Effector memory CD4-positive, alpha-beta T cell (primary cell): ENCODE data around the gene IQCN.

Experiments used
- DNase-seq, 3 donors: peaks; one replicate each; pipeline ENCODE4 v3.0.0-alpha.2; 2020
- H3K27ac ChIP-seq: 2 replicates; pipeline ENCODE4 v1.7.0; 2013; ENCODE audit warnings: mild to moderate bottlenecking, low read length, moderate library complexity; ENCODE audit not compliant: insufficient read depth, poor library complexity, severe bottlenecking
- H3K27me3 ChIP-seq: replicated peaks from 2 replicates; pipeline ENCODE4 v1.7.0; 2013; ENCODE audit warnings: mild to moderate bottlenecking, low read length; ENCODE audit not compliant: insufficient read depth, control insufficient read depth, poor library complexity, severe bottlenecking
- H3K36me3 ChIP-seq: 2 replicates; pipeline ENCODE4 v1.7.0; 2013; ENCODE audit warnings: mild to moderate bottlenecking, low read length, moderate library complexity; ENCODE audit not compliant: control insufficient read depth, insufficient read depth
- H3K4me1 ChIP-seq: 2 replicates; pipeline ENCODE4 v1.7.0; 2013; ENCODE audit warnings: low read length, mild to moderate bottlenecking; ENCODE audit not compliant: control insufficient read depth, insufficient read depth, poor library complexity, severe bottlenecking
- H3K4me3 ChIP-seq: 2 replicates; pipeline ENCODE4 v1.7.0; 2013; ENCODE audit warnings: low read length, low read depth, mild to moderate bottlenecking; ENCODE audit not compliant: insufficient read depth, poor library complexity, severe bottlenecking
- H3K9me3 ChIP-seq: 2 replicates; pipeline ENCODE4 v1.7.0; 2013; ENCODE audit warnings: mild to moderate bottlenecking, low read length, moderate library complexity; ENCODE audit not compliant: control insufficient read depth

IQCN gene

DNA sequence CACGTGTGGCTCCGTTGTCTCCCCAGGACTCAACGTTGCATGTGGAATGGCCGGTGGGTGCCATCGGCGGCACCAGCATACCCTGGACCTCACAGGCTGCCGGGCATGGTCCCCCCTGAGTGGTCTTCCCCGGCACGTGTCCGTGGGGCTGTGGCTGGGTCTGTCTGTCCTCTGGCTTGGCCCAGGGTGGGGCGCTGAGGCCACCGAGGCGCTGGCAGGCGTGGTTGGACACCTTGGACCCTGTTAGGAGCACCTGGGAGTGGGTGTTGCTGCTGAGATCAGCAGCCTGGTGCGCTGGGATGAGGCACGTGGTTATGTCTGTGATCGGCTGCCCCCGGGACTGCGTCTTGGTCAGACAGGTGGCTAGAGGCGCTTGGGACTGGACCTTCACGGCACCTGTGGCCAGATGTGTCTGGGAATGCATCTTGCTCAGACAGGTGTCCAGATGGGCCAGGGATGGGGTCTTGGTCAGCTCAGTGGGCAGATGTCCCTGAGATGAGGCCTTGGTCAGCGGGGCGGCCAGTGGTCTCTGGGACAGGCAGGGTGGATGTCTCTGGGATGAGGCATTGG, 9.2 kb downstream of the IQCN start:
- no peak for DNase-seq
- H3K4me3 ChIP-seq = no peak overlapping the region
- peaks cover 27% of the 10 kb centered on the region for H3K36me3 ChIP-seq
- no peaks in the 10 kb centered on the region for H3K27me3 ChIP-seq
- no peaks in the 10 kb centered on the region for H3K9me3 ChIP-seq
- no peak overlapping the region for H3K27ac ChIP-seq
- no peaks in the 10 kb centered on the region for H3K4me1 ChIP-seq

DNA sequence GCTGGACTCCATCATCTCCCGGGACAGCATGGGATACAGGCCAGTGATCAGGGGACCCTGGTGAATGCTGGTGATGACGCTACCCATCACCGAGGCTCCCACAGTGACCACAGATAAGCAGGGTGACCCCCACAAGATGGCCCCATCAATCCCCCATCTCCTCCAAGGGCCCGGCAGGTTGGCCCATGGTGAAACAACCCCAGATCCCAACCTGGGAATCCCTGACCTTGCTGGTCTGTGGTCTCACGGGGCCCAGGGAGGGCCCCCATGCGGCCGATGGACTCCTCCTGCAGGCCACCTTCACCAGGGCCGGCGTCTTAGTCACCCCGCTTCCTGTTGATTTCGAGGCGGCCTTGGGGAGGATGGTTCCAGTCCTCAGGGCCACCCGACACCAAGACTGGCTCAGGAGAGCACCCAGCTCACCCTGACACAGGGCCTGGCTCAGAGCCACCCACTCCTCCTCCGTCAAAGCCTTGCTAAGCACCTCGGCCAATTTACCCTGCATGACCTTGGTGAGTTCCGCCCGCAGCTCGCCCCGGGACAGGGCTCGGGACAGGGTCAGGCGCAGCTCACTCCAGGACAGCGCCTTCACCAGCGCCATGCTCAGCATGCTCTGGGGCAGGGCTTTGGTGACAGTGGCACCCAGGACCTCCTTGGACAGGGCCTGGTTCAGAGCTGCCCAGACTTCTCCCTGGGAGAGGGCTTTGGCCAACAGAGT, 10.0 kb downstream of the IQCN start:
- Histone ChIP-seq H3K27ac (no peak overlapping the region), H3K9me3 (no peaks in the 10 kb centered on the region), H3K4me1 (no peaks in the 10 kb centered on the region), H3K27me3 (no peaks in the 10 kb centered on the region), H3K36me3 (peaks cover 27% of the 10 kb centered on the region), H3K4me3 (no peak overlapping the region)
- no peak for DNase-seq

DNA sequence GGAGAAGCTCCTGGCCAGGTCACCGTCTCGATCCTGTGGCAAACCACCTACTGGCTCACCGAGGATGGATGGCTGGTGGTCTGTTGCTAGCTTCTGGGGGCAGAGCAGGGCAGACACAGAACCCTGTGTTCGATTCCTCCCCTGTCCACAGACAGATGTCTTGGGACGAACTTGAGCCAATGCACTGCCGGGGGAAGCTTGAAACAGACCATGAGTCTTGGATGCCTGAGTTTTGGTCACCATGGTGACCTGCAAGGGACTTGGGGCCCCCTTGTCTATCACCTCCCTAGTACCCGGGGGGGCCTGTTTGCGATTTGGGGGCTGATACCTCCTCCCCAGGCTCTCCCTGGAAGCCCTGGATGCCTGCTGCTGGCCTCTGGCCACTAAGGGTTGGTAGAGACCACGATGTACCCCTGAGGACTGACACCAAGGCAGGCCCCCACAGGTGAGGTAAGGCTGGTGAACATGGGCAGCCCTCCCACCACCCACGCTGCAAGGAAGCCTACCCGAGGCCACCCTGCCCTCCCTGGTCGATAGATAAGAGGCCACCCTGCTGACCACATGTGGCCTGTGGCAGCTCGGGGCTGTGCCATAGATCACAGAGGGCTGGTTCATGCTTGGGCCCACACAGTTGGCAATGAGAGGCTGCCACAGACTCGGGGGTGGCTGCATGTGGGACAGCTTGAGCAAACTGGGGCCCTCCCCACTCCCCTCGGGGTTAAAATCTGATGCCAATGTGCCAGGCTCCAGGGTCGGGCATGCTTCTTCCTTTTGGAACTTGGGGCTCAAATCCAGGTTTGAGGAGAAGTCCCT, 10.7 kb downstream of the IQCN start:
- Histone ChIP-seq H3K9me3 (no peaks in the 10 kb centered on the region), H3K27me3 (no peaks in the 10 kb centered on the region), H3K27ac (no peak overlapping the region), H3K36me3 (peaks cover 27% of the 10 kb centered on the region), H3K4me1 (no peaks in the 10 kb centered on the region), H3K4me3 (no peak overlapping the region)
- no peak for DNase-seq

DNA sequence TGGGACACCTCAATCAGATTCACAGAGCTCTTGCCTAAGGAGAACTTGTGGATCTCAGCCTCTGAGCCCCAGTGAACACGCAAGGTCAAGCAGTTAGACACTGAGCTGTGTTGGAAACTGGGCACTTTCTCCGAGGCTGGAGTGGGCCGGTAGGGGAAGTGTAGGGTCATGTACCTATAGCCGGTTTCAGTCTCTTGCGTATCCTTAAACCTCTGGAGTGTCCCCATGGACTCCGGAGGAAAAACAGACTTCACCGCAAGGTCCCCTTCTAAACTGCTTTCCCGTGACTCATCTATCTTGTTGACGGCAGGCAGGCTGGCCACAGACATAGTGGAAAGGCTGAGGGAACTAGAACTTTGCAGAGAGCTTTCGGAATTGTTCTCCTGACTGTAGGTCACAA, 11.3 kb downstream of the IQCN start:
- Histone ChIP-seq H3K9me3 (no peaks in the 10 kb centered on the region), H3K36me3 (peaks cover 27% of the 10 kb centered on the region), H3K27me3 (no peaks in the 10 kb centered on the region), H3K27ac (no peak overlapping the region), H3K4me3 (no peak overlapping the region), H3K4me1 (no peaks in the 10 kb centered on the region)
- no peak for DNase-seq

DNA sequence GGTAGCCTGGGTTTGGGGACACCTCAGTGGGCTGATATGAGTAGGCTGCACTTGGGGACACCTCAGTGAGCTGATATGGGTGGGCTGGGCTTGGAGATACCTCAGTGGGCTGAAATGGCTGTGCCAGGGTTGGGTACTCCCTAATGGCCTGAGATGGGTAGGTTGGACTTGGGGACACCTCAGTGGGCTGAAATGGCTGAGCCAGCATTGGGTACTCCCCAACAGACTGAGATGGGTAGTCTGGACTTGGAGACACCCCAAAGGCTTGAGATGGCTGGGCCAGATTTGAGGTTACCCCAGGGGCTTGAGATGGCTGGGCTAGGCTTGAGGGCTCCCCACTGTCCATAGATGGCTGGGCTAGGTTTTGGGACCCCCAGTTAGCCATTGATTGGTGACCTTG, 12.1 kb downstream of the IQCN start:
- Histone ChIP-seq H3K27ac (no peak overlapping the region), H3K4me1 (no peaks in the 10 kb centered on the region), H3K36me3 (peaks cover 25% of the 10 kb centered on the region), H3K4me3 (no peak overlapping the region), H3K9me3 (no peaks in the 10 kb centered on the region), H3K27me3 (no peaks in the 10 kb centered on the region)
- no peak for DNase-seq

DNA sequence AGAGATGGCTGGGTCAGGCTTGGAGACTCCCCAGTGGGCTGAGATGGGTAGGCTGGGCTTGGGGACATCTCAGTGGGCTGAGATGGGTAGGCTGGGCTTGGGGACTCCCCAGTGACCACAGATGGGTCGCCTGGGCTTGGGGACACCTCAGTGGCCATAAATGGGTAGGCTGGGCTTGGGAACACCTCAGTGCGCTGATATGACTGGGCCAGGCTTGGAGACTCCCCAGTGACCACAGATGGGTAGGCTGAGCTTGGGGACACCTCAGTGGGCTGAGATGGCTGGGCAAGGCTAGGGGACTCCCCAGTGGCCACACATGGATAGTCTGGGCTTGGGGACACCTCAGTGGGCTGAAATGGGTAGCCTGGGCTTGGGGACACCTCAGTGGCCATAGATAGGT, 12.8 kb downstream of the IQCN start:
- no peak overlapping the region for H3K27ac ChIP-seq
- H3K36me3 ChIP-seq = peaks cover 19% of the 10 kb centered on the region
- DNase-seq = no peak
- no peaks in the 10 kb centered on the region for H3K27me3 ChIP-seq
- H3K9me3 ChIP-seq = no peaks in the 10 kb centered on the region
- H3K4me1 ChIP-seq = no peaks in the 10 kb centered on the region
- H3K4me3 ChIP-seq = no peak overlapping the region

DNA sequence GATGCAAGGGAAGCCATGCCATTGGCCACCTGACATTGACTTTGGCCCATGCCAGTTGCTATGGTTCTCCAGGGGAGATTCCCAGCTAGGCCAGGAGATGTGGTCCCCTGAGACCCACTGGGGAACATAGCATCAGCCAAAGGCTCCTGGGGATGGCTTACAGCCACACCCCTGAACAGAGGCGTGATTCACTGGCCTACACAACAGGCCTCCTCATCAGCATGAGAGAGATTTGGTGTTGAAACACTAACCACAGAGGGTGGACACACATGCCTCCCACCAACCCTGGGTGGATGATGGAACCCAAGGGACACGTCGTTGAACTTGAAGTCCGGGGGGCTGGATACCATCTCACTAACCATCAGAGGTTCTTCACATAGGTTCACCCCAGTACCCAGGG, 14.4 kb downstream of the IQCN start:
- Histone ChIP-seq H3K27me3 (no peaks in the 10 kb centered on the region), H3K36me3 (peaks cover 7% of the 10 kb centered on the region), H3K4me1 (no peaks in the 10 kb centered on the region), H3K4me3 (no peak overlapping the region), H3K9me3 (no peaks in the 10 kb centered on the region), H3K27ac (no peak overlapping the region)
- DNase-seq = no peak

DNA sequence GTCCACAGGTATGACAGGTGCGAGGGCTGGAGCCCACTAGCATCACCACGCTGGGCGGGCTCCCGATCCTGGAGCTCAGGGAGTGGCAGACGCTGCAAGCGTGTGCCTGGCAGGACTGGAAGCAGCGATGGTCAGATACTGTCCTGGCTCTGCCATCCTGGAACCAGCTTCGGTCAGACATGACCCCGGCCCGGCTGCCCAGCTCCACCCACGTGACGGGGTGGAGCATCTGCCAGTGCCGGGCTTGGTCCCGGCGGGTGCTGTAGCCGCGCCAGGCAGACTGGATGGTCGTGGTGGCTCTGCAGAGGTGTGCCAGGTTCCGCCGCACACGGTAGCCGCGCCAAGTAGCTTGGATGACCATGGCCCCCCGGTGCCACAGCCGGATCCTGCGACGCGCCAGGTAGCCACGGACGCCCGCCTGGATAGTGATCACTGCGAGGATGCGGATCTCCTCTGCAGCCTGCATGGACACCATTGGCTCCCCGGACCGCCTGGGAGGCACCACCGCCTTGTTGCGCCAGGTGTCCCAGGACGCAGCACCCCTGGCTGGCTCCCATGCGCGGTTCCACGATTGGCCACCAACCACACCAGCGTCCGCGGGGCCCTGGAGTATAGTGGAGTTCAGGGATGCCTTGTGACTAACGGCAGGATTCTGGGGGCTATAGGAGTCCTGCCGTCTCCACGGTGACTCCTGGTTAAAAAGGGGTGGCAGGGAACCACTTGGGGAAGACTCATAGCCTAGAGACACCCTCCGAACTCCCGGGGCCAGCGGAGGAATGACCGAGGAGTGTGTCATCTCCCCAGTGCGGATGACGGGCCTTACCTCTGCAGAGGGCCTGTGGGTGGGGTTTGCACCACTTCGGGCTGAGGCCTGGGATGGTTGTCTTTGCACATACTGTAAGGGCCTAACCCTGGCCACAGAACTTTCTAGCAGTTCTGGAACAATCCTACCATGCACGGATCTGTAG, 16.5 kb downstream of the IQCN start:
- no peaks in the 10 kb centered on the region for H3K4me1 ChIP-seq
- H3K9me3 ChIP-seq = no peaks in the 10 kb centered on the region
- no peak overlapping the region for H3K4me3 ChIP-seq
- no peak overlapping the region for H3K27ac ChIP-seq
- no peaks in the 10 kb centered on the region for H3K36me3 ChIP-seq
- DNase-seq = no peak
- no peaks in the 10 kb centered on the region for H3K27me3 ChIP-seq

DNA sequence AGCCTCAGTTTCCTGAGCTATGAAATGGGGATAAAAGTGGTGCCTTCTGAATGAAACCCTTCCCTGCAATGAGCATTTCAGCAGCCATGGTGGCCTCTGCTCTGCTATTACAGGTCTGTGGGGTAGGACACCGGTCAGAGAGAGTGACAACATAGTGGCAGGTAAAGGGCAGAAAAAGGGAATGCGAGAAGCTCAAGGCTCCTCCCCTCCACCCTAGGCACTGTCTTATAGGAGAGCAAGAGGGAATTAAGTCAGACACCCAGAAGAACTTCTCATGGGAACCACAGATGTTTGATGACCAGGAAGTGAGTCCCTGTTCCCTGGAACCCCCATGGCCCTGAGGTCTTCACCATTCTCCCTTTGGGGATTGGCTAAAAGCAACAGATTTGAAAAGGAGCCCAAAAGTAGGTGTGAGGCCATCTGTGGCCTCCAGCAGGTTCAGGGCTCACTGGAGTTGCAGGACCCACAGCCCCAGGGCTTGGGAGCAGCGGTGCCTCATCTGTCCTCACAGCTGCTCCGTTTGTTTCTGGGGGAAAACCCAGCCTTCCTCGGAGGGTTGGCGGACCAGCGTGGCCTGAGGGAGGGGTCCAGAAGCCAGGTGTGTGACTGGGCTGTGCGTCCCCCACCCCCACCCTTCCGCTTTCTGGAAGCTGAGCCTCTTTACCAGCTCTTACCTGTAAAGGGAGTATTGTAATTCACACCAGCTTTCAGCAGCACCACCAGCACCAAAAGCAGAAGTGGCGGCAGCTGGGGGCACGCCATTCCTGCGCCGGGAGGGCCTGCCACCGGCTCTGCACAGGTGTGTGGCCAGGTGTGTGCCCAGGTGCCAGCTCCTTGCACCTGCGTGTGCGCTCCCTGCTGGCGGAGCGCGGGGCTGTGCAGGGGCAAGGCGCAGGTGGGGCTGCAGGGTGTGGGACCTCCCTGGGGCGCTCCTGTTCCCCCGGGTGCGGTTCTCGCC, 19.4 kb downstream of the IQCN start:
- Histone ChIP-seq H3K4me1 (no peaks in the 10 kb centered on the region), H3K4me3 (no peak overlapping the region), H3K36me3 (no peaks in the 10 kb centered on the region), H3K9me3 (no peaks in the 10 kb centered on the region), H3K27me3 (no peaks in the 10 kb centered on the region), H3K27ac (no peak overlapping the region)
- DNase-seq = no peak
